Measurements from ENCODE around the gene ASB9. TPM values are rescaled to one million over a fixed set of nuclear protein-coding genes. Genes with fewer than 3 reads are reported as not detected.

ASB9 gene
- total and polyA plus RNA-seq, 2 donors (not counting 1 experiment from before 2014, with no cell fraction given): 1.2 TPM; not detected in 1

GRCh38 chrX:15204130-15204751 lies 65.6 kb downstream of the ASB9 start:
- H3K36me3 ChIP-seq (ENCODE audit: control insufficient read depth, insufficient read depth, low read length): no peaks in the 10 kb centered on the region

GRCh38 chrX:15203694-15204093 lies 66.2 kb downstream of the ASB9 start:
- Histone ChIP-seq H3K9ac (ENCODE audit: insufficient read depth, low read length) (no peak overlapping the region), H3K4me1 (ENCODE audit: control insufficient read depth, extremely low read depth, insufficient read depth, low read length) (no peaks in the 10 kb centered on the region), H3K9me3 (ENCODE audit: control insufficient read depth, insufficient read depth, low read depth, low read length) (no peaks in the 10 kb centered on the region), H3K27ac (ENCODE audit: insufficient read depth, low read length) (no peak overlapping the region), H3K36me3 (ENCODE audit: control insufficient read depth, insufficient read depth, low read length) (no peaks in the 10 kb centered on the region), H2AFZ (ENCODE audit: low read length) (no peak overlapping the region), H3K79me2 (ENCODE audit: control insufficient read depth, insufficient read depth, low read length) (no peaks in the 10 kb centered on the region), H3K4me2 (ENCODE audit: extremely low read depth, insufficient read depth, low read length) (no peak overlapping the region), H3K27me3 (ENCODE audit: control insufficient read depth, insufficient read depth, low read length) (no peaks in the 10 kb centered on the region), H3K4me3 (replicated peaks in 1 of 4; ENCODE audit: control extremely low read depth in 1 of 4, insufficient read depth in 1 of 4, low read depth in 3 of 4, low read length in 4 of 4) (no peak overlapping the region), H4K20me1 (ENCODE audit: control insufficient read depth, extremely low read depth, insufficient read depth, low read length) (no peaks in the 10 kb centered on the region)
- no peak for DNase-seq (ENCODE audit: low read depth in 2 of 2)
- TF ChIP-seq EZH2 (IDR thresholded peaks at IDR 0.05; ENCODE audit: low read length, missing control alignments) (no peak), CTCF (conservative IDR thresholded peaks at IDR 0.05 in 1 of 2, IDR thresholded peaks at IDR 0.05 in 1 of 2; ENCODE audit: low read depth in 1 of 2, low read length in 2 of 2) (no peak)

More at GRCh38 chrX:15204130-15204751, 65.6 kb downstream of the ASB9 start:
- Histone ChIP-seq H3K27ac (ENCODE audit: insufficient read depth, low read length) (no peak overlapping the region), H3K27me3 (ENCODE audit: control insufficient read depth, insufficient read depth, low read length) (no peaks in the 10 kb centered on the region), H3K79me2 (ENCODE audit: control insufficient read depth, insufficient read depth, low read length) (no peaks in the 10 kb centered on the region), H3K4me2 (ENCODE audit: extremely low read depth, insufficient read depth, low read length) (no peak overlapping the region), H3K4me1 (ENCODE audit: control insufficient read depth, extremely low read depth, insufficient read depth, low read length) (no peaks in the 10 kb centered on the region), H3K4me3 (replicated peaks in 1 of 4; ENCODE audit: control extremely low read depth in 1 of 4, insufficient read depth in 1 of 4, low read depth in 3 of 4, low read length in 4 of 4) (no peak overlapping the region), H3K9me3 (ENCODE audit: control insufficient read depth, insufficient read depth, low read depth, low read length) (no peaks in the 10 kb centered on the region), H2AFZ (ENCODE audit: low read length) (no peak overlapping the region), H4K20me1 (ENCODE audit: control insufficient read depth, extremely low read depth, insufficient read depth, low read length) (no peaks in the 10 kb centered on the region), H3K9ac (ENCODE audit: insufficient read depth, low read length) (no peak overlapping the region)
- no peak for DNase-seq (ENCODE audit: low read depth in 2 of 2)
- TF ChIP-seq CTCF (conservative IDR thresholded peaks at IDR 0.05 in 1 of 2, IDR thresholded peaks at IDR 0.05 in 1 of 2; ENCODE audit: low read depth in 1 of 2, low read length in 2 of 2) (no peak), EZH2 (IDR thresholded peaks at IDR 0.05; ENCODE audit: low read length, missing control alignments) (no peak)

GRCh38 chrX:15202454-15203177 lies 67.3 kb downstream of the ASB9 start:
- TF ChIP-seq EZH2 (IDR thresholded peaks at IDR 0.05; ENCODE audit: low read length, missing control alignments) (no peak), CTCF (conservative IDR thresholded peaks at IDR 0.05 in 1 of 2, IDR thresholded peaks at IDR 0.05 in 1 of 2; ENCODE audit: low read depth in 1 of 2, low read length in 2 of 2) (no peak)
- H3K9ac ChIP-seq (ENCODE audit: insufficient read depth, low read length): no peak overlapping the region
- H3K79me2 ChIP-seq (ENCODE audit: control insufficient read depth, insufficient read depth, low read length): no peaks in the 10 kb centered on the region
- H3K36me3 ChIP-seq (ENCODE audit: control insufficient read depth, insufficient read depth, low read length): no peaks in the 10 kb centered on the region
- no peaks in the 10 kb centered on the region for H4K20me1 ChIP-seq (ENCODE audit: control insufficient read depth, extremely low read depth, insufficient read depth, low read length)
- H2AFZ ChIP-seq (ENCODE audit: low read length): no peak overlapping the region
- H3K4me1 ChIP-seq (ENCODE audit: control insufficient read depth, extremely low read depth, insufficient read depth, low read length): no peaks in the 10 kb centered on the region
- peak; percentile 27 to 86 for DNase-seq (ENCODE audit: low read depth in 2 of 2)
- no peak overlapping the region for H3K4me2 ChIP-seq (ENCODE audit: extremely low read depth, insufficient read depth, low read length)
- H3K27ac ChIP-seq (ENCODE audit: insufficient read depth, low read length): no peak overlapping the region
- no peaks in the 10 kb centered on the region for H3K9me3 ChIP-seq (ENCODE audit: control insufficient read depth, insufficient read depth, low read depth, low read length)
- no peaks in the 10 kb centered on the region for H3K27me3 ChIP-seq (ENCODE audit: control insufficient read depth, insufficient read depth, low read length)
- H3K4me3 ChIP-seq (replicated peaks in 1 of 4; ENCODE audit: control extremely low read depth in 1 of 4, insufficient read depth in 1 of 4, low read depth in 3 of 4, low read length in 4 of 4): no peak overlapping the region

All from fibroblast of lung (primary cell).